Thyroid gland (tissue), 4 donors: ENCODE data around the gene SDS. TPM values are rescaled to one million over a fixed set of nuclear protein-coding genes. Genes with fewer than 3 reads are reported as not detected.

ENCODE experiments used
- DNase-seq, 2 donors: peaks; one replicate each; pipeline ENCODE4 v3.0.0-alpha.2; 2019
- H3K27ac ChIP-seq, 3 donors: fragments of 200-600 bp; sonication (generic); 1 replicate in 2 of 3; 2 replicates in 1 of 3; pipeline ENCODE4 v1.5.1; 2016 to 2019; ENCODE audit warnings: mild to moderate bottlenecking in 1 of 3, moderate library complexity in 1 of 3
- H3K27me3 ChIP-seq: fragments of 200-600 bp; sonication (generic); one replicate; pipeline ENCODE4 v1.5.1; 2019
- H3K36me3 ChIP-seq, 2 donors: fragments of 200-600 bp; sonication (generic); one replicate each; pipeline ENCODE4 v1.5.1; 2016 to 2019
- H3K4me1 ChIP-seq, 2 donors: fragments of 200-600 bp; sonication (generic); one replicate each; pipeline ENCODE4 v1.5.1; 2017 to 2019
- H3K4me3 ChIP-seq, 3 donors: fragments of 200-600 bp; sonication (generic); replicated peaks in 1 of 3; 1 replicate in 2 of 3; 2 replicates in 1 of 3; pipeline ENCODE4 v1.5.1; 2016; ENCODE audit warnings: mild to moderate bottlenecking in 1 of 3
- H3K9me3 ChIP-seq: fragments of 200-600 bp; sonication (generic); one replicate; pipeline ENCODE4 v1.5.1; 2017
- CTCF ChIP-seq, 6 experiments: fragments of 200-600 bp in 3 of 6; fragments of 450-650 bp in 3 of 6; sonication (generic) in 3 of 6; IDR thresholded peaks; one replicate each; pipeline ENCODE4 v1.5.1; 2016 to 2019; ENCODE audit warnings: antibody characterized with exemption in 6 of 6, mild to moderate bottlenecking in 2 of 6, inconsistent platforms in 1 of 6, moderate library complexity in 1 of 6
- POLR2A ChIP-seq, 2 donors: fragments of 450-650 bp; IDR thresholded peaks; one replicate each; pipeline ENCODE4 v1.6.1; 2017; ENCODE audit warnings: antibody characterized with exemption in 2 of 2, mild to moderate bottlenecking in 2 of 2, moderate library complexity in 1 of 2
- WGBS, 2 donors: methylation state at CpG; one replicate each; pipeline ENCODE4 v1.1.5; 2017; 5-methylcytosine and 5-hydroxymethylcytosine counted together
- intact Hi-C: fragments of 100-400 bp; cut with DNase I; formaldehyde crosslinking; loops from one replicate; pipeline ENCODE4 v1.15.1; 2023
- total RNA-seq, 4 donors: library from RNA; depleted of rRNA; stranded (reverse); fragments of >200 nt; gene quantifications; one replicate each; pipeline ENCODE4 v1.2.3, GENCODE V29; 2016

The SDS gene
- total RNA-seq, 4 donors from 2014 or later, result 0.33 to 1.4 TPM; not detected in 2

GRCh38 chr12:113427882-113428281 is 24.2 kb upstream of the SDS start:
- Histone ChIP-seq H3K27me3 (no peaks in the 10 kb centered on the region), H3K4me1 (peaks cover 28 to 36% of the 10 kb centered on the region in 2 donors), H3K9me3 (no peaks in the 10 kb centered on the region), H3K4me3 (no peak overlapping the region), H3K36me3 (no peaks in the 10 kb centered on the region), H3K27ac (peak overlapping the region; percentile 41 to 56 (median 53))
- WGBS, 2 donors, result 31 to 36% methylated on average over 9 of the region's 9 CpGs
- intact Hi-C loops, result loop anchor here (10.0 kb wide), 2 partner anchors 73 to 233 kb away; partner anchors contain the start of gene PLBD2
- DNase-seq, result peak; percentile 84 to 96
- TF ChIP-seq POLR2A (IDR thresholded peaks at IDR 0.05) (no peak), CTCF (IDR thresholded peaks at IDR 0.05) (no peak)

GRCh38 chr12:113425960-113426453 is 22.3 kb upstream of the SDS start:
- TF ChIP-seq POLR2A (IDR thresholded peaks at IDR 0.05) (no peak), CTCF (IDR thresholded peaks at IDR 0.05) (no peak)
- DNase-seq, result no peak
- H3K27me3 ChIP-seq, result no peaks in the 10 kb centered on the region
- peaks cover 25 to 29% of the 10 kb centered on the region in 2 donors for H3K4me1 ChIP-seq
- H3K9me3 ChIP-seq, result no peaks in the 10 kb centered on the region
- intact Hi-C loops, result loop anchor here (10.0 kb wide), 2 partner anchors 71 to 231 kb away; partner anchors contain the start of gene PLBD2
- H3K27ac ChIP-seq, result no peak overlapping the region
- WGBS, 2 donors, result 53 to 58% methylated on average over 11 of the region's 11 CpGs
- H3K4me3 ChIP-seq, result no peak overlapping the region
- H3K36me3 ChIP-seq, result no peaks in the 10 kb centered on the region

GRCh38 chr12:113424915-113425823 is 21.5 kb upstream of the SDS start:
- H3K4me1 ChIP-seq, result peaks cover 25 to 29% of the 10 kb centered on the region in 2 donors
- no peaks in the 10 kb centered on the region for H3K9me3 ChIP-seq
- TF ChIP-seq CTCF (IDR thresholded peaks at IDR 0.05) (peak; percentile 47 to 81 (median 64)), POLR2A (IDR thresholded peaks at IDR 0.05) (no peak)
- peak; percentile 39 to 56 for DNase-seq
- H3K27me3 ChIP-seq, result no peaks in the 10 kb centered on the region
- WGBS, 2 donors, result 66 to 69% methylated on average over 20 of the region's 20 CpGs
- intact Hi-C loops, result loop anchor here (10.0 kb wide), 2 partner anchors 70 to 230 kb away; partner anchors contain the start of gene PLBD2
- no peak overlapping the region for H3K27ac ChIP-seq
- H3K36me3 ChIP-seq, result no peaks in the 10 kb centered on the region
- no peak overlapping the region for H3K4me3 ChIP-seq

- H3K27me3 ChIP-seq, result no peaks in the 10 kb centered on the region
- no peak overlapping the region for H3K27ac ChIP-seq
- no peak overlapping the region for H3K4me3 ChIP-seq
- no peaks in the 10 kb centered on the region for H3K36me3 ChIP-seq
- intact Hi-C loops, result loop anchor here (10.0 kb wide), 2 partner anchors 70 to 230 kb away; partner anchors contain the start of gene PLBD2
- no peak for TF ChIP-seq POLR2A (IDR thresholded peaks at IDR 0.05)
- TF ChIP-seq CTCF (IDR thresholded peaks at IDR 0.05), result no peak
- no peaks in the 10 kb centered on the region for H3K9me3 ChIP-seq
- DNase-seq, result no peak
- 87 to 97% methylated on average over 1 of the region's 1 CpG for WGBS, 2 donors
- peaks cover 25 to 29% of the 10 kb centered on the region in 2 donors for H3K4me1 ChIP-seq
Observed at GRCh38 chr12:113424456-113424855, 20.8 kb upstream of the SDS start.
